Gastroesophageal sphincter (tissue), 3 donors: ENCODE data around the gene PDZK1.

ENCODE experiments used
- EP300 ChIP-seq: sonication (generic); formaldehyde crosslinking; IDR thresholded peaks from one replicate; pipeline ENCODE4 v1.6.1; 2017; ENCODE audit warnings: antibody characterized with exemption, mild to moderate bottlenecking
- POLR2A ChIP-seq, 2 donors: fragments of 450-650 bp; IDR thresholded peaks; one replicate each; pipeline ENCODE4 v1.6.1; 2017; ENCODE audit warnings: antibody characterized with exemption in 2 of 2, mild to moderate bottlenecking in 2 of 2, moderate library complexity in 1 of 2
- POLR2AphosphoS5 ChIP-seq: sonication (generic); formaldehyde crosslinking; IDR thresholded peaks from one replicate; pipeline ENCODE4 v1.6.1; 2017; ENCODE audit warnings: antibody characterized with exemption
- TF ChIP-seq, protein P1 (sequence below), 4 experiments: fragments of 200-600 bp in 2 of 4; fragments of 450-650 bp in 2 of 4; sonication (generic) in 1 of 4; IDR thresholded peaks; one replicate each; pipeline ENCODE4 v1.5.1; 2017 to 2019; ENCODE audit warnings: antibody characterized with exemption in 4 of 4, mild to moderate bottlenecking in 2 of 4, moderate library complexity in 2 of 4

DNA sequence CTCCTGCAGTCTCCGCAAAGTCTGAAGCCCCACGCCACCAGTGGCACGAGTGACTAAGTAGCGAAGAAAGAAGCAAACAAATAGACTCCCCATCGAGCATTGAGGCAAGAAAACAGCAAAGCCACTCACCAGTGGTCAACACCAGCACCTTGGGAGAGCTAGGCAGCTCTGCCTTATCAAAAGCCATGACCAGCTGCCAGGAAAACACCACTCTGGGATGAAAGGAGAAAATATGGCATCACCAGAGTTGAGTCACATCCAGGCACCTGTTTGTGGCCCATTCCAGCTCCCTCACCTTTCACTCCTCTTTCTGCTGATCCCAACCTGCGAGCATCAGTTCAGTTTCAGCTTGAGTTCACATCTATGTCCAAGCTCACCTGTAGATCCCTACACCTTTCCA, 17.2 kb downstream of the PDZK1 start:
- TF ChIP-seq, protein P1, sequence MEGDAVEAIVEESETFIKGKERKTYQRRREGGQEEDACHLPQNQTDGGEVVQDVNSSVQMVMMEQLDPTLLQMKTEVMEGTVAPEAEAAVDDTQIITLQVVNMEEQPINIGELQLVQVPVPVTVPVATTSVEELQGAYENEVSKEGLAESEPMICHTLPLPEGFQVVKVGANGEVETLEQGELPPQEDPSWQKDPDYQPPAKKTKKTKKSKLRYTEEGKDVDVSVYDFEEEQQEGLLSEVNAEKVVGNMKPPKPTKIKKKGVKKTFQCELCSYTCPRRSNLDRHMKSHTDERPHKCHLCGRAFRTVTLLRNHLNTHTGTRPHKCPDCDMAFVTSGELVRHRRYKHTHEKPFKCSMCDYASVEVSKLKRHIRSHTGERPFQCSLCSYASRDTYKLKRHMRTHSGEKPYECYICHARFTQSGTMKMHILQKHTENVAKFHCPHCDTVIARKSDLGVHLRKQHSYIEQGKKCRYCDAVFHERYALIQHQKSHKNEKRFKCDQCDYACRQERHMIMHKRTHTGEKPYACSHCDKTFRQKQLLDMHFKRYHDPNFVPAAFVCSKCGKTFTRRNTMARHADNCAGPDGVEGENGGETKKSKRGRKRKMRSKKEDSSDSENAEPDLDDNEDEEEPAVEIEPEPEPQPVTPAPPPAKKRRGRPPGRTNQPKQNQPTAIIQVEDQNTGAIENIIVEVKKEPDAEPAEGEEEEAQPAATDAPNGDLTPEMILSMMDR (IDR thresholded peaks at IDR 0.05), result no peak
- TF ChIP-seq POLR2A (IDR thresholded peaks at IDR 0.05) (no peak), POLR2AphosphoS5 (no peak), EP300 (no peak)
